Measurements from ENCODE around the gene TSPAN7.

Gene TSPAN7

GRCh38 chrX:38595801-38596200 lies 34.5 kb downstream of the TSPAN7 start:
- DNase-seq, result no peak

DNA sequence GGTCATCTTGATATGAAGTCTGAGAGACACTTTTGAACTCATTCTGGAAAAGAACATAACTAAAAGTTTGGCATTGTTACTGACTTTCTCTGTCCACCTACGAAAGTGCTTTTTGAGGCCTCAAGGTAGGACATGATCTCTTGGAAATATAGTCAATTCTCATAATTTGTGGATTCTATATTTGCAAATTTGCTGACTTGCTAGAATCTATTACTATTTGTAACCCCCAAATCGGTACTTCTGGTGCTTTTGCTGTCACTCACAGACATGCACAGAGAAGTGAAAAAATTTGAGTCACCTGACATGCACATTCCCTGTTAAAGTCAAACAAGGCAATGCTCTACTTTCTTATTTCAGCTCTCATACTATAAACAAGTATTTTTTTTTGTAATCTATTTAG lies 35.6 kb downstream of the TSPAN7 start:
- no peak for DNase-seq

DNA sequence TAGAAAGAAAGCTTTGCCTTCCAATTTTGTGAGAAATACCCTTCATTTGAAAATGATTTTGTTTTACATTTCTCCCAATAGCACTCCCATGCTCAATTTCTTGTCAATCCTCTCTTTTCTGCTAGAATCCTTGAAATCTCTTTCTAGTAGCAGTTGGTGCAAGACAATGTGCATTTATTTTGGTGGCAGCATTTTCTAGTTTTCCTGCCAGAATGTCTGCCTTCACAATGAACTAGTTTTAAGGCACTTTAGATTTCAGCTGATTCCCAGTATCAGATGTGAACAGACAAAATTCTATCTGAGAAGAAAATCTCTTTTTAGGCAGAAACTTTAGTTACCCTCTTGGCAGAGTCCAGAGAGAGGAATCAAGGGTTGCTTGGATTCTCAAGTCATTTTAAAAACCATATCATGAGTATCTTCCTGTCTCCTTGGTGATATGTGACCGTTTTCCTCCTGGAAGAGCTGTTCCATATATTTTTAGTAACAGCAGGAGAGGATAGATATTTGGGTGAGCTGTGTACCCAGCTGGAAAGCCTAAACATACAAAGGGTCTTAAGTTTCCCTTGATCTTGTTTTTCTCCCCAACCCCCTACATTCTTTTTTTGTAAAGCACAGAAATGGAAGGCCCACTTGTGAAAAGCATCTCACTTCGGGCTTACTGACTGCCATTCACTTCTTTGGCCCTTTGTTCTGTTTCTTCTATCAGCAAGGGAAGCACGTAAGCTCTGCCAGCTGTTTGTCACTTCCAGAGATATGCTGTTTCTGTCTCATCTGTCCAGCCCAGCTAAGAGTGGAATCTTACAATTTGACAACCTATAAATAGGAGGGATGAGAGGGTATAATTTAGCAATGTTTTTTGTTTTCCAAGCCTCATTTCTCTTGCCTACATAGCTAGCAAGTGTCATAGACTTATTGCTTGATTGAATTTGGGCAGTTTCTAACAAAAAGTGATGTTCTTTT lies 38.7 kb downstream of the TSPAN7 start:
- no peak for DNase-seq

DNA sequence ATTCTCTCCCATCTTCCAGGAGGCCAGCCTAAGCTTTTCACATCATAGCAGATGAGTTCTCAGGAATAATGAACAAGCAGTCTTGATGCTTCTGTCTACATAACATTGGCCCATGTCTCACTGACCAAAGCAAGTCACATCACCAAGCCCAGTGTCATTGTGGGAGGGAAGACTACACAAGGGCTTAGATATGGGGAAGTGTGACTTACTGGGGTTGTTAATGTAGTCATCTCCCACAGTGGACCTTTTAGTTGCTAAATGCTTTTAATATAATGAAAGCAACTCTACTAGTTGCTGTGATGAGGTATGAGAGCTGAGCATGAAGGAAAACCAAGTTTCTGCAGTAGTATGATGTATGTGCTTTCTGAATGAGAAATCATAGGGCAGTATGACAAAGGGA lies 40.5 kb downstream of the TSPAN7 start:
- no peak for DNase-seq

DNA sequence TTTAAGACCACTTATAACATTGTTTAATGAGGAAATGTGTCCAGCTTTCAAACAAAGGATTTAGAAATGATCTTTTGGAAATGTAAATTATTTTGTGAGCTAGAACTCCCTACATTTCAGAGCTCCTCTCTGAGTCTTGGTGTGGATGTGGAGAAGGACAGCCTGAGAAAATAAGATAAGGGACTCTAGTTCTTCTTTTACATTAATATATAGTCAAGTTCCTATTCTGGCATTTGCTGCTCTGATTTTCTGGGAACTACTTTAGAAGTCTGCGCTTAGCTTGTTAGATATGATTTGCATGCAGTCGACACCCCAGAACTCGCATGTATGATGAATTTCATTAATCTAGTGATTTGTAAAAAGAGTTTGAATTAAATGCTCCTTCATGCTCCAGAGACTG lies 45.5 kb downstream of the TSPAN7 start:
- DNase-seq, result no peak

DNA sequence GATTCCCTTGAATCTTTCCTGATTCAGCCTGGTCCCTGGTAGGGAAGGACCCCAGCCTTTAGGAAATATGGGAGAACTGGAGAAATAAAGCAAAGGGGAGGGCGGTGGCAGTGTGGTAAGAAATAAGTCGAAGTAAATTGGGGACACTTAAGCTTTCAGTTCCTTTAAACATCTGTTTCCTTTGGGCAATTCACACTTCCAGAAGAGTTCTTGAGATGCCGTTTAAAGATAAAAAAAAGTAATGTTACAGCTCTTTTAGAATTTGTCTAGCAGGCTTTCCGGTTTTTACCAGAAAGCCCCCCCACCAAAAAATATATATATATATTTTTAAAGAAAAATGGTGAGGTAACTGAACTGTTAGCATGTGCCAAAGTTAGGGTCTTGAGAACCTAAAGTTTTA lies 46.6 kb downstream of the TSPAN7 start:
- no peak for DNase-seq

DNA sequence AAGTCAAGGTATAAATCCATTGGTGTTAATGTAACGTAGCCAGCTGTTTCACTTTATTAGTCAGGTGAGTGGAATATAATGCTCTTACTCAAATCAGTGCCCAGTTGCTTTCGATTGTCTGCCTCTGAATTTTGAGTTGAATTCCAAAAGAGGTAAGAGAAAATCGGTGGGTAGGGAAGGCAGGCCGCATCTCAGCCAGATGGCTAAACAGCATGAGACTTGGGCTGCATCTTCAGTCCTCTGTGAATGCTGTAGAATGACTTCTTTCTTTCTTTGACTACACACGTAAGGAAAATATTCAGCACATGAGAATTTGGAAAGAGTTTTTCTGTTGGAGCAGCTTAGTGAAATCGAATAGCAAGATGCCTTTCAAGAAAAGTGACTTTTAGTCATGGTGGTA lies 49.5 kb downstream of the TSPAN7 start:
- no peak for DNase-seq

DNA sequence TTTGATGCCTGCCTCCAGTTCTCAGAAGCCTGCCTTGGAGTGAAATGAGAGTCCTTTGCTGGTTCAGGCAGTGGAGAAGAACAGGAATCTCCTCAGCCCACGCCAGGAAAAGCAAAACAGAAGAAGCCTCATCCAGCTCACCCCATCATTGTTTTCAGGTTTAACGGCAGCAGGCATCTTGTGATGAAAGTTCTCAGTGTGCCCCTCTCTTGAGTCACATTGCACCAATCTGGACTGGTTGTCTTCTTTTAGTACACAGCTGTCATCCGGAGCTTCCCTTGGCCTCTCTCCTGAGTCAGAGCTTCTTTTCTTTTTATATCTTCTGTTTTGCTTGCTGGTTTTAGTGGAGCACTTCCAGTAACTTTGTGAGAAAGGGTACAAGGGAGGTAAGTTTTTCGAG lies 50.9 kb downstream of the TSPAN7 start:
- DNase-seq, result no peak

GRCh38 chrX:38614485-38614884 lies 53.1 kb downstream of the TSPAN7 start:
- DNase-seq, result no peak

DNA sequence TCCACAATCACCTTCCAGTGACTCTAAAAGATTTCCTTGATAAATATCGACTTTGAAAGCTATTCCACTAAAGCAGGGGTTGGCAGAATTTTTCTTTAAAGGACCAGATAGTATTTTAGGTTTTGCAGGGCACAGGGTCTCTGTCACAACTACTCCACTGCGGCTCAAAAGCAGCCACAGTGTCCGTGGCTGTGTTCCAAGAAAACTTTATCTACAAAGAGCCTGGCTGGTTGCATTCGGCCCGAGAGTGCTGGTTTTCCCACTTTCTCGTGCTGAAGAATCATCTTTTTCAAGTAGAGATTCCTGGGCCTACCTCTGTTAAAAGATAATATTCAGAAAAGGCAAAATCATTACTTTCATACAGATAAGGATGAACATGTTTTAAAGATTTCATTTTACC lies 55.6 kb downstream of the TSPAN7 start:
- no peak for DNase-seq

GRCh38 chrX:38618180-38618579 lies 56.8 kb downstream of the TSPAN7 start:
- DNase-seq, result no peak

DNA sequence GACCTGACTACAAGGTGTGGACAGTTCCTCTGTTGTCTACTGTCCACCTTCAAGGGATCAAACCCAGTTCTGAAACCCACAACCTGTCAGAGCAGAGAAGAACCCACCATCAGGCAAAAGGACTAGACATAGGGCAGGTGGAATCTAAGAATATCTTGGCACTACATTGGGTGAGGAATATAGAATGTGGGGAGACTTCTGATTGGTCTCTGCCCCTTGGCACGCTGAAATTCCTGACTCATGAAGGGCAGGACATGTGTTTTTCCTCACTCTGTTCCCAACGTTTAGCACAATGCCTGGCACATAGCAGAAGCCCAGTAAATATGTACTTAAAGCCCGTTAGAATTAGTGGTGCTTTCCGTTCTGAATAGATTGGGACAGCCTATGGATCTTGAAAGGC lies 59.3 kb downstream of the TSPAN7 start:
- no peak for DNase-seq

DNA sequence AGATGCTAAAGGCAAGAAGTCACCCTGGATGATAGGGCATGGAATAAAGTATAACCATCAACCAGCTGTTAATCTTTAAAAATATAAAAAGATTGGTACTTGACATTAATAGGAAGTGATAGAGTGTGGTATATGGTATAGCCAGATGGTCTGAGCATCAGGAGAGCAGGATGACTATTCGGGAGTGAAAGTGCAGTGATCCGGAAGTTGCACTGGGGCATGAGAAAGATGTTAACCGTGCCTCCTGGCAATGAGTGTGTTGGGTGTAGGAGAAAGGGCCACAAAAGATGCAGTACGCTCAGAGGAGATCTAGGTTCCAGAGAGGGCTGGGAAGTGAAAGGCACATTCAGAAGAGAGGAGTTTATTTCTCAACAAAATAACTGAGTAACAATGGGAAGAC lies 65.0 kb downstream of the TSPAN7 start:
- DNase-seq, result no peak

DNA sequence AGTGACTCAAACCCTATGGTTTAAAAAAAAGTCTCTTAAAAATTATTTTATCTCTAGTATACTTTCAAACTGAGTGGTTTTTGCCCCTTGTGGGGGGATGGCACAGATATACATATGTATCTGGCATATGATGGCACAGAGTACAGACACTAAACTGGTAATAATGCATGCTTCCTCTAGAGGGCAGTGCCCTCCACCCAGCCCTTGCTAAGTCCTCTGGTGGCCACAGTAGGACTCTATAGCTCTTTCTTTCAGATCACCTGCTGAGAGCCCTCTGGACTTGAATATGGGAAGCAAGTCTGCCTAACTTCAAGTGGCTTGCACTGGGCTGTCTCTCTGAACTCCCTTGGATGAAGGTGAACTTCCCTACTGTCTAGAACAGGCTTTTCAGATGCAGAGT lies 66.3 kb downstream of the TSPAN7 start:
- DNase-seq, result peak; percentile 3

- no peak for DNase-seq
Measured at GRCh38 chrX:38628587-38628986, 67.2 kb downstream of the TSPAN7 start.

DNA sequence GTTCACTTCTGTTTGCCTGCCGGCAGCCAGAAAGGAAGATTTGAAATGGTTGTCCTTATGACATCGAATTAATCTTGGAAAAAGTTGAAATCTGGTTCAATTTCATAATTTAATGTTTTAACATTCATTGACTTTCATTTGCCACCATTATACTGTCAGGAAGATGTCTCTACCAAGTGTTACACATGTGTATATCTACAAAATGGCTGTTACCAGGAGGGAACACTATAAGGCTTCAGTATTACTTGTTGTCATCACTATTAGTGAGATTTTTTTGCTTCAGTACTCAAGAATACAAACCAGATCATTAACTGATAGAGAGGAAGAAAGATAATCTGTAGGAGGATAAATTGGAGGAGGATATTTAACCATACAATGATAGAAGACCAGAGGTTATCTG lies 71.2 kb downstream of the TSPAN7 start:
- DNase-seq, result no peak

GRCh38 chrX:38634665-38635064 lies 73.3 kb downstream of the TSPAN7 start:
- DNase-seq, result no peak

DNA sequence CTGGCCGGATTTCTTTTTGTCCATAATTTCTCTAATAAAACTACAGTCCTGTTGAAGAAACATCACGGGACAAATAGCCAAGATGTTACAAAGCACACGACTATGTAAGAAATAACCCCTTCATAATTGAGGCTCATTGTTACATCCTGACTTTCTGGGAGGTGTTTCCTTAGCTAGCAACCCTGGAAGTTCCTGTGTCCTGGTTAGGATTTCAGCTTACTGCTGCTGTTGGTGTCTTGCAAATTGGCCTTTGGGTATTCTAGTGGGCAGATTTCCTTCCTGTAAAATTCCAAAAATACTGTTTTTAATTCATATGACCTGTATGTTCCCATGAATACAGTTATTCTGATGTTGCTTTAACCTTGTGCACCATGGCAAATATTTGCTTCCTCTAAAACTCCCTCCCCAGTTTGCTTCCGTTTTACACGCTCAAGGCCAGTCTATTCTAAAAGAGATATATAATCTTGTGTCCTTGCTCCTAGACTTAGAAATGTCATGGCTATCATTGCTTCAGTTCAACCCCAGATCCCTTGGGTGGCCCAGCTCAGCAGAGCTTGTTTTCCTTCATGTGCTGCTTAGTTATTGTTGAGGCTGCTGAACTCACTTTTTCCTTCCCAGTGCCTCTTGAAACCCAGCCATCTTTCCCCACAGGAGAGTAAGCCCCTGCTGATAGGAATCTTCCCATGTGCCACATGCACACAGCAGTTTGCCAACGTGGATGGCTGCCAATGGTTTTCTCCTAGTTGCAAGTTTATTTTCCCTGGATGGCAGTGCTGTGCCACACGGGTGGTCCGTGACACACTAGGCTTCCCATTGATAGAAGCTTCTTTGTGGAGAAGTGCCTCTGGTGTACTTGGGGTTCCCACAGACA lies 75.8 kb downstream of the TSPAN7 start:
- DNase-seq, result peak; percentile 8

DNA sequence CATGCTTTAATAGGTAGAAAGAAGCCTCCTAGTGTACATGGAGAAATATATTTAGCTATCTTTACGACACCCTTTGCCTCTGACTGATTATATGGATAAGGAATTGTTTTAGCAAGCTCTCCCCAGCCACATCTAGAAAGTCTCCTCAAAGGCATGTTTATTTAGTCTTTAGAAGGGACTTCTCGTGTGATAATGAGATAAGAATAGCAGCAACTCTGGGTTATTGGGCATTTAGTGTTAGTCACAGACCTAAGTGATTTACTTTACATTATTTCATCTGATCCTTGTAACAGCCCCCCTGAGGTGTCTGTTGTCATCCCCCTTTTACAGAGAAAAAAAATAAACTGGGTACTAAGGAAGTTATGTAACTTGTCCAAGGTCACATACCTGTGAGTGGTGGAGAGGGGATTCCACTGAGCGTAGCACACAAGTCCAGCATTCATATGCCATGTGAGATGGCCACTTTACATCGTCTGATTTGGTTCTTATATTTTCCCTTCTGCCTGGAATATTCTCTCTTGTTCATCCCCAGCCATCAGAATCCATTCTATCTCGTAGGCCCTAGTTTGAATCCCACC lies 77.7 kb downstream of the TSPAN7 start:
- DNase-seq, result no peak

- DNase-seq, result no peak
Measured at GRCh38 chrX:38639730-38640129, 78.4 kb downstream of the TSPAN7 start.

DNA sequence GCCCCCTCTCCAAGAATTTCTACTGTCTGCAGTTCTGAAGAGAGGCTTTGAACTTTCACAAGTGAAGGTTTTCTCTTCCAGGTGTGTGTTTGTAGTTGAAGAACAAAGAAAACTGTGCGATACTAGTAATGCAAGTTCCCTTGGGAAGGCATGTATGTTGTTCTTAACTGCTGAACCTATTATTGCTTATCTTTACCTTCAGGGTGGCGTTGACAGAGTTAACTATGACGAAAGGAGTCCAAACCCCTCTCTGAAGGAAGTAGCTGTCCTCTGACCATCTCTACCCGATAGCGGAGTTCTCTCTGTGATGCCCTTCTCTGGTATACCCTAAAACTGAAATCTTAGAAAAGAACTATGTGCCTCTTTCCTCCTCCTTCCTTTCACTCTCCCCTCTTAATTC lies 79.9 kb downstream of the TSPAN7 start:
- no peak for DNase-seq

- DNase-seq, result no peak
Measured at GRCh38 chrX:38643903-38644302, 82.6 kb downstream of the TSPAN7 start.

GRCh38 chrX:38646129-38646528 lies 84.8 kb downstream of the TSPAN7 start:
- no peak for DNase-seq
